Activated CD4-positive, alpha-beta memory T cell treated with anti-CD3 and anti-CD28 coated beads, Interleukin-2, amount 10 ng/mL, durations not matched to agents 7 days and 5 days (primary cell): ENCODE data around the gene CCDC63. TPM values are rescaled to one million over a fixed set of nuclear protein-coding genes. Genes with fewer than 3 reads are reported as not detected.

Experiments used
- CTCF ChIA-PET: fragments of 350-600 bp; sonication (Branson Sonifier 250); formaldehyde crosslinking; loops from one replicate; lab custom pipeline; 2021; ENCODE audit warnings: antibody characterized with exemption, inconsistent platforms; lab: Charles Lee
- POLR2A ChIA-PET: fragments of 350-600 bp; sonication (Branson Sonifier 250); formaldehyde crosslinking; loops from one replicate; lab custom pipeline; 2021; ENCODE audit warnings: antibody characterized with exemption; lab: Charles Lee
- DNase-seq: peaks from one replicate; pipeline ENCODE4 v3.0.0-alpha.2; 2020
- H3K27ac Mint-ChIP-seq: one replicate; pipeline ENCODE4 v1.8.0; 2021; ENCODE audit warnings: mild to moderate bottlenecking, mixed read lengths
- H3K27me3 Mint-ChIP-seq: one replicate; pipeline ENCODE4 v1.8.0; 2021; ENCODE audit warnings: mixed read lengths
- H3K36me3 Mint-ChIP-seq: one replicate; pipeline ENCODE4 v1.8.0; 2021; ENCODE audit warnings: low read depth, mixed read lengths
- H3K4me1 Mint-ChIP-seq: one replicate; pipeline ENCODE4 v1.8.0; 2021; ENCODE audit warnings: mixed read lengths
- H3K4me3 Mint-ChIP-seq: one replicate; pipeline ENCODE4 v1.8.0; 2021; ENCODE audit warnings: mild to moderate bottlenecking, mixed read lengths
- H3K9me3 Mint-ChIP-seq: one replicate; pipeline ENCODE4 v1.8.0; 2021; ENCODE audit warnings: mixed read lengths
- total RNA-seq, 2 experiments: library from RNA; stranded (reverse); gene quantifications; one replicate each; pipeline ENCODE4 v1.2.3, GENCODE V29; 2021

CCDC63 gene
- total RNA-seq, 2 experiments from 2014 or later: not detected

DNA sequence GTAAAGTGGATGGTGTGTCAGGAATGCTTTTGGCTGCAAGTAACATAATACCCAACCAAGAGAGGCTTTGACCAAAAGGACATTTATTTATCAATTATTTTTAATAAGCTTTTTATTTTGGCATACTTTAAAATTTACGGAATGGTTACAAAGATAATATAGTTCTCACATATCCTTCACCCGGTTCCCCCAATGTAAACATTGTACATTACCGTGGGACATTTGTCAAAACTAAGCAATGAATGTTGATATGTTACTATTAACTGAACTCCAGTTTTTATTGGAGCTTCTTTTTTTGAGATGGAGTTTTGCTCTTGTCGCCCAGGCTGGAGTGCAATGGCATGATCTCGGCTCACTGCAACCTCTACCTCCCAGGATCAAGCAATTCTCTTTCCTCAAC, 23.0 kb downstream of the CCDC63 start:
- Mint-ChIP-seq H3K36me3 (no peaks in the 10 kb centered on the region), H3K4me1 (no peaks in the 10 kb centered on the region), H3K4me3 (no peak overlapping the region), H3K9me3 (no peaks in the 10 kb centered on the region), H3K27me3 (peaks cover 16% of the 10 kb centered on the region), H3K27ac (no peak overlapping the region)
- ChIA-PET POLR2A (no interaction called here), CTCF (no interaction called here)
- no peak for DNase-seq

GRCh38 chr12:110872100-110872499, 25.3 kb downstream of the CCDC63 start:
- H3K9me3 Mint-ChIP-seq: no peaks in the 10 kb centered on the region
- no peaks in the 10 kb centered on the region for H3K36me3 Mint-ChIP-seq
- H3K27ac Mint-ChIP-seq: no peak overlapping the region
- H3K4me1 Mint-ChIP-seq: no peaks in the 10 kb centered on the region
- no peak overlapping the region for H3K4me3 Mint-ChIP-seq
- ChIA-PET POLR2A (no interaction called here), CTCF (no interaction called here)
- peaks cover 16% of the 10 kb centered on the region for H3K27me3 Mint-ChIP-seq
- no peak for DNase-seq

DNA sequence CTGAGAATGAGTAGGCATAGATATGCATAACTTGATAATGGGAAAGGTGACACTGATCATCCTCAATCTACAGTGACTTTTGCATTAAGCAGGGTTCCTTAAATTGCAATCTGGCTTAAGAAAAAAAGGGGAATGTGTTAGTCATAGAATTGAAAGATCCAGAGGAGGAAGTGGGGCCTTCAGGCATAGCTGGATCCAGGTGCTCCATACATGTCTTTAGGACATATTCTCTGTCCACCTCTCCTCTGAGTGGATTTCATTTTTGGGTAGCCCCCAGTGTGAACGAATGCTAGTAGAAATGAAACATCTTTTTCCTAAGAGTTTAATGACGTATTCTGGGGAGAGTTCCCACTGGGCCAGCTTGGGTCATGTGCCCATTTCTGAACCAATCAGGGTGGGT, 27.6 kb downstream of the CCDC63 start:
- Mint-ChIP-seq H3K4me3 (no peak overlapping the region), H3K27me3 (peaks cover 20% of the 10 kb centered on the region), H3K9me3 (no peaks in the 10 kb centered on the region), H3K27ac (no peak overlapping the region), H3K4me1 (no peaks in the 10 kb centered on the region), H3K36me3 (no peaks in the 10 kb centered on the region)
- DNase-seq: no peak
- ChIA-PET CTCF (no interaction called here), POLR2A (no interaction called here)

GRCh38 chr12:110874781-110875180, 28.0 kb downstream of the CCDC63 start:
- no peaks in the 10 kb centered on the region for H3K9me3 Mint-ChIP-seq
- no peaks in the 10 kb centered on the region for H3K36me3 Mint-ChIP-seq
- H3K4me3 Mint-ChIP-seq: no peak overlapping the region
- CTCF ChIA-PET: no interaction called here
- no peaks in the 10 kb centered on the region for H3K4me1 Mint-ChIP-seq
- no peak for DNase-seq
- peaks cover 20% of the 10 kb centered on the region for H3K27me3 Mint-ChIP-seq
- no peak overlapping the region for H3K27ac Mint-ChIP-seq
- POLR2A ChIA-PET: no interaction called here

DNA sequence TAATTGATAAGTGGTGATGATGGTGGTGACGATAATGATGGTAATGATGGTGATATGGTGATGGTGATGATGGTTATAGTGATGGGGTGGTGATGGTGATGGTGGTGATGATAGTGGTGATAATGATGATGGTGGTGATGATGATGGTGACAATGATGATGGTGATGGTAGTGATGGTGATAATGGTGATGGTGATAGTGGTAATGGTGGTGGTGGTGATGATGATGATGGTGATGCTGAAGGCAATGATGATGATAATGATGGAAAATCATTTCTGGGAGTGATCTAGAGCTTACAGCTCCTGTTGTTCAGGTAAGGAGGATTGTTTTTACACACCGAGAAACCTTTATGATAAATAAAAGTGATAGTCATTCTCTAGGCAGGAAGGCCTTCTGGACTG, 33.9 kb downstream of the CCDC63 start:
- H3K9me3 Mint-ChIP-seq: peaks cover 5% of the 10 kb centered on the region
- H3K4me3 Mint-ChIP-seq: no peak overlapping the region
- no peak overlapping the region for H3K27ac Mint-ChIP-seq
- POLR2A ChIA-PET: interaction anchor here (1.1 kb wide), 1 partner anchor 13 kb away, joined by 3 read pairs; no protein-coding TSS in a partner anchor
- no peaks in the 10 kb centered on the region for H3K36me3 Mint-ChIP-seq
- CTCF ChIA-PET: no interaction called here
- no peak for DNase-seq
- H3K27me3 Mint-ChIP-seq: peaks cover 6% of the 10 kb centered on the region
- H3K4me1 Mint-ChIP-seq: no peaks in the 10 kb centered on the region

- POLR2A ChIA-PET: no interaction called here
- no peak overlapping the region for H3K27ac Mint-ChIP-seq
- CTCF ChIA-PET: interaction anchor here (1.2 kb wide), 1 partner anchor 178 kb away, joined by 3 read pairs; no protein-coding TSS in a partner anchor
- H3K27me3 Mint-ChIP-seq: peaks cover 5% of the 10 kb centered on the region
- peaks cover 5% of the 10 kb centered on the region for H3K9me3 Mint-ChIP-seq
- H3K4me1 Mint-ChIP-seq: peaks cover 8% of the 10 kb centered on the region
- no peaks in the 10 kb centered on the region for H3K36me3 Mint-ChIP-seq
- H3K4me3 Mint-ChIP-seq: no peak overlapping the region
- DNase-seq: no peak
Observed at GRCh38 chr12:110883251-110883650, 36.5 kb downstream of the CCDC63 start.

GRCh38 chr12:110885152-110885840, 38.5 kb downstream of the CCDC63 start:
- DNase-seq: no peak
- Mint-ChIP-seq H3K9me3 (peaks cover 5% of the 10 kb centered on the region), H3K4me1 (peaks cover 8% of the 10 kb centered on the region), H3K36me3 (no peaks in the 10 kb centered on the region), H3K27ac (no peak overlapping the region), H3K27me3 (peaks cover 11% of the 10 kb centered on the region), H3K4me3 (no peak overlapping the region)
- CTCF ChIA-PET: interaction anchor here (0.7 to 2.6 kb wide), 5 partner anchors 10 to 181 kb away, joined by 3 to 10 read pairs (median 4); partner anchors contain the start of gene CCDC63
- POLR2A ChIA-PET: no interaction called here

GRCh38 chr12:110888256-110888991, 41.6 kb downstream of the CCDC63 start:
- Mint-ChIP-seq H3K4me3 (peak overlapping the region; percentile 92), H3K9me3 (no peaks in the 10 kb centered on the region), H3K27ac (no peak overlapping the region), H3K4me1 (peaks cover 8% of the 10 kb centered on the region), H3K36me3 (no peaks in the 10 kb centered on the region), H3K27me3 (peaks cover 12% of the 10 kb centered on the region)
- DNase-seq: no peak
- CTCF ChIA-PET: interaction anchor here (0.7 to 1.9 kb wide), 19 partner anchors 8 to 457 kb away, joined by 3 to 10 read pairs (median 3); partner anchors contain the start of genes ARPC3 and CCDC63
- POLR2A ChIA-PET: interaction anchor here (1.0 to 2.0 kb wide), 3 partner anchors 8 to 439 kb away, joined by 4 read pairs; partner anchors contain the start of gene ARPC3

- DNase-seq: no peak
- Mint-ChIP-seq H3K36me3 (no peaks in the 10 kb centered on the region), H3K27me3 (peaks cover 14% of the 10 kb centered on the region), H3K4me1 (peaks cover 8% of the 10 kb centered on the region), H3K27ac (no peak overlapping the region), H3K9me3 (no peaks in the 10 kb centered on the region), H3K4me3 (no peak overlapping the region)
- CTCF ChIA-PET: no interaction called here
- POLR2A ChIA-PET: no interaction called here
Observed at GRCh38 chr12:110889361-110889760, 42.6 kb downstream of the CCDC63 start.

DNA sequence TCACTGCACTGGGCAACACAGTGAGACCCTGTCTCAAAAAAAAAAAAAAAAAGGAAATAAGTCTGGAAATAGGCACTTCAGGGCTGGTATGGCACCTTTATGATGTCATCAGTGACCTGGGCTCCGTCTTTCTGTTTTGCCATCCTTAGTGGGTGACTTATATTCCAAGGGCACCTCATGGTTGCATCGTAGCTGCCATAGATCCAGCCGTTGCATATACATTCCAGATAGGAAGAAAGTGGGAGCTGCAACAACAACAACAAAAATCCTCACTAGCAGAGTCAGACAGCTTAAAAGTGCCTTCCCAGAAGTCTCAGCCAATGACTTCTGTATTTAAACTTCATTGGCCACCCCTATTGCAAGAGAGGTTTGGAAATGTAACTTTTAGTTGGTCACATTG, 47.2 kb downstream of the CCDC63 start:
- Mint-ChIP-seq H3K36me3 (no peaks in the 10 kb centered on the region), H3K9me3 (no peaks in the 10 kb centered on the region), H3K27me3 (peaks cover 13% of the 10 kb centered on the region), H3K4me1 (peaks cover 1% of the 10 kb centered on the region), H3K27ac (no peak overlapping the region), H3K4me3 (no peak overlapping the region)
- POLR2A ChIA-PET: interaction anchor here (0.9 kb wide), 1 partner anchor 14 kb away, joined by 3 read pairs; no protein-coding TSS in a partner anchor
- CTCF ChIA-PET: interaction anchor here (0.6 to 2.8 kb wide), 6 partner anchors 9 to 1237 kb away, joined by 3 to 10 read pairs (median 3); partner anchors contain the start of gene CCDC63
- no peak for DNase-seq

DNA sequence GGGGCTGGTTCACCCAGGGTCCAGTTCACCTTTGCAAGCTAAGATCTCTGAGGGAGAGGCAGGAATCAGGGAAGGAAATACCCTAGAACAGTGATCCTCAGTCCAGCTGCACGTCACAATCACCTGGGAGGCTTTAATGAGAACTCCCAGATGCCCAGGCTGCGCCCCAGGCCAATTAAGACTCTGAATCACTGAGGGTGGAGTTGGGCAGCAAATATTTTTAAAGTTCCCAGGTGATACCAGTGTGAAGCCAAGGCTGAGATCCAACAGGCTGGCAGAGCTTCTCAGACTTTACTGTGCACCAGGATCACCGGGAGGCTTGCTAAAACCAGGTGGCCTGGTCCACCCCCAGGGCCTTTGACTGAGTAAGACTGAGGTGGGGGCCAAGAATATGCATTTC, 49.8 kb downstream of the CCDC63 start:
- POLR2A ChIA-PET: interaction anchor here (1.2 kb wide), 1 partner anchor 9 kb away, joined by 4 read pairs; no protein-coding TSS in a partner anchor
- Mint-ChIP-seq H3K9me3 (no peaks in the 10 kb centered on the region), H3K36me3 (no peaks in the 10 kb centered on the region), H3K4me1 (peaks cover 1% of the 10 kb centered on the region), H3K4me3 (no peak overlapping the region), H3K27ac (no peak overlapping the region), H3K27me3 (peaks cover 6% of the 10 kb centered on the region)
- CTCF ChIA-PET: interaction anchor here (1.3 to 2.8 kb wide), 2 partner anchors 9 to 11 kb away, joined by 5 to 10 read pairs; no protein-coding TSS in a partner anchor
- no peak for DNase-seq

GRCh38 chr12:110901401-110901800, 54.6 kb downstream of the CCDC63 start:
- Mint-ChIP-seq H3K9me3 (no peaks in the 10 kb centered on the region), H3K27ac (no peak overlapping the region), H3K4me1 (peaks cover 2% of the 10 kb centered on the region), H3K4me3 (no peak overlapping the region), H3K27me3 (peaks cover 5% of the 10 kb centered on the region), H3K36me3 (no peaks in the 10 kb centered on the region)
- CTCF ChIA-PET: no interaction called here
- POLR2A ChIA-PET: interaction anchor here (0.7 kb wide), 1 partner anchor 1126 kb away, joined by 3 read pairs; no protein-coding TSS in a partner anchor
- DNase-seq: no peak

DNA sequence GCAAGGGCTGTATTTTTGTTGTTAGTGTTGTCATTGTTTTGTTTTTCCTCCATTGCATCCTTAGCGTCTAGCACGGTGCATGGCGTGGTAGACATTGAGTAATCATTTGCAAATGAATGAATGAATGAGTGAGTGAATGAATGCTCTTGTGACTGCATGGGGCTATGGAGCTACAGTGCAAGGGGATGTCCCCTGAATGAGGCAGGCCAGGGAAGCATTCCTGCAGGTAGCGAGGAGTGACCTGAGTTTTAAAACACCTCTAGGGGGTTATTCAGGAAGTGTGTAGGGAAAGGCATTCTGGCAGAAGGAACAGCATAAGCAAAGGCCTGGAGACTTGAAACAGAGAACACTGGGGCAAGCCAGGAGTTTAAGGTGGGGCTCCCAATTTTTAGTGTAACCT, 56.7 kb downstream of the CCDC63 start:
- no peak overlapping the region for H3K27ac Mint-ChIP-seq
- peaks cover 2% of the 10 kb centered on the region for H3K4me1 Mint-ChIP-seq
- no peak overlapping the region for H3K4me3 Mint-ChIP-seq
- POLR2A ChIA-PET: no interaction called here
- no peaks in the 10 kb centered on the region for H3K36me3 Mint-ChIP-seq
- no peak for DNase-seq
- H3K27me3 Mint-ChIP-seq: peaks cover 5% of the 10 kb centered on the region
- CTCF ChIA-PET: no interaction called here
- H3K9me3 Mint-ChIP-seq: no peaks in the 10 kb centered on the region
